Thoracic aorta (tissue), 2 donors: ENCODE results near the gene MTREX. TPM values are rescaled to one million over a fixed set of nuclear protein-coding genes. Genes with fewer than 3 reads are reported as not detected.

Source experiments
- ATAC-seq: fragments of 150-250 bp; one replicate; pipeline ENCODE4 v1.8.0; 2017; ENCODE audit warnings: low read depth; ENCODE audit not compliant: insufficient number of reproducible peaks, low FRiP score
- DNase-seq: peaks from one replicate; pipeline ENCODE4 v3.0.0-alpha.2; 2020; ENCODE audit warnings: low spot score
- H3K27ac ChIP-seq, 2 donors: fragments of 200-600 bp; sonication (generic); 1 replicate in 1 of 2; 2 replicates in 1 of 2; pipeline ENCODE4 v1.5.1; 2016; ENCODE audit warnings: mild to moderate bottlenecking in 2 of 2, moderate library complexity in 2 of 2
- H3K27me3 ChIP-seq: fragments of 200-600 bp; sonication (generic); replicated peaks from 2 replicates; pipeline ENCODE4 v1.6.0; 2016; ENCODE audit warnings: mild to moderate bottlenecking; ENCODE audit not compliant: insufficient read depth
- H3K36me3 ChIP-seq: fragments of 200-600 bp; sonication (generic); one replicate; pipeline ENCODE4 v1.5.1; 2016
- H3K4me1 ChIP-seq, 2 donors: fragments of 200-600 bp; sonication (generic); 1 replicate in 1 of 2; 2 replicates in 1 of 2; pipeline versions ENCODE4 v1.5.1 to v1.6.0; 2016; ENCODE audit warnings: low read depth in 2 of 2, mild to moderate bottlenecking in 1 of 2; ENCODE audit not compliant: control insufficient read depth in 1 of 2
- H3K4me3 ChIP-seq: fragments of 200-600 bp; sonication (generic); 2 replicates; pipeline ENCODE4 v1.5.1; 2016; ENCODE audit warnings: mild to moderate bottlenecking
- H3K9me3 ChIP-seq: fragments of 200-600 bp; sonication (generic); 2 replicates; pipeline ENCODE4 v1.5.1; 2016
- total RNA-seq, 2 donors: library from RNA; depleted of rRNA; stranded (reverse); fragments of >200 nt; gene quantifications; one replicate each; pipeline versions ENCODE4 v1.1.0 to v1.2.3, GENCODE V29; 2016
- TF ChIP-seq, protein P1 (sequence below): fragments of 200-600 bp; sonication (generic); IDR thresholded peaks from one replicate; pipeline ENCODE4 v1.5.1; 2019; ENCODE audit warnings: antibody characterized with exemption

The MTREX gene
- total RNA-seq, 2 donors from 2014 or later = 42.4 to 61.6 TPM

DNA sequence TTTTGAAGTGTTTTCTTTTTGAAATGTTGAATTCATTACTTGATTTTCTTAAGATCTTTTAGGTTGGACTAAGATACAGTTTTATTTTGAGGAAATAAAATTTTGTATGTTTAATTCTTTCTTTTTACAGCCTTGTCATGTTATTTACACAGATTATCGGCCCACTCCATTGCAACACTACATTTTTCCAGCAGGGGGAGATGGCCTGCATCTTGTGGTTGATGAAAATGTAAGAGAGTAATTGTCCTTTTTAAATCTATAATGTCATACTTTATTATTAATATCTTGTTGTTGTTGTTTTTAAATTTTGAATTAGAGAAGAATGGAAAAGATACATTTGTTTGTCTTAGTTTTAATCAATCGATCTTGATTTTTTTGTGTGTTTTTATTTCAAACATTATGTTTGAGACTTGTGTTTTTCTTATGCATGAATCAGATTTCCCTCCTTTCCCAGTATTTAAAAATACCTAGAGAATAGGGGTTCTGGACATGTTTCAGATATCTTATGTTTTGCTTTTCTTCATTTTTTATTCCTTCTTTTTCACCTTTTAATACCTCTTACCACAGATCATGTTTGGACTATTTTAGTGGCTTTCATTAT is 36.7 kb downstream of the MTREX start:
- DNase-seq = peak; percentile 45
- H3K27ac ChIP-seq = peak overlapping the region; percentile 53 to 69
- peaks cover 21% of the 10 kb centered on the region for H3K36me3 ChIP-seq
- peaks cover 6 to 23% of the 10 kb centered on the region in 2 donors for H3K4me1 ChIP-seq
- H3K27me3 ChIP-seq = no peaks in the 10 kb centered on the region
- no peaks in the 10 kb centered on the region for H3K9me3 ChIP-seq
- H3K4me3 ChIP-seq = peak overlapping the region; percentile 57
- TF ChIP-seq, protein P1, sequence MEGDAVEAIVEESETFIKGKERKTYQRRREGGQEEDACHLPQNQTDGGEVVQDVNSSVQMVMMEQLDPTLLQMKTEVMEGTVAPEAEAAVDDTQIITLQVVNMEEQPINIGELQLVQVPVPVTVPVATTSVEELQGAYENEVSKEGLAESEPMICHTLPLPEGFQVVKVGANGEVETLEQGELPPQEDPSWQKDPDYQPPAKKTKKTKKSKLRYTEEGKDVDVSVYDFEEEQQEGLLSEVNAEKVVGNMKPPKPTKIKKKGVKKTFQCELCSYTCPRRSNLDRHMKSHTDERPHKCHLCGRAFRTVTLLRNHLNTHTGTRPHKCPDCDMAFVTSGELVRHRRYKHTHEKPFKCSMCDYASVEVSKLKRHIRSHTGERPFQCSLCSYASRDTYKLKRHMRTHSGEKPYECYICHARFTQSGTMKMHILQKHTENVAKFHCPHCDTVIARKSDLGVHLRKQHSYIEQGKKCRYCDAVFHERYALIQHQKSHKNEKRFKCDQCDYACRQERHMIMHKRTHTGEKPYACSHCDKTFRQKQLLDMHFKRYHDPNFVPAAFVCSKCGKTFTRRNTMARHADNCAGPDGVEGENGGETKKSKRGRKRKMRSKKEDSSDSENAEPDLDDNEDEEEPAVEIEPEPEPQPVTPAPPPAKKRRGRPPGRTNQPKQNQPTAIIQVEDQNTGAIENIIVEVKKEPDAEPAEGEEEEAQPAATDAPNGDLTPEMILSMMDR = peak; percentile 80
- ATAC-seq = no peak

DNA sequence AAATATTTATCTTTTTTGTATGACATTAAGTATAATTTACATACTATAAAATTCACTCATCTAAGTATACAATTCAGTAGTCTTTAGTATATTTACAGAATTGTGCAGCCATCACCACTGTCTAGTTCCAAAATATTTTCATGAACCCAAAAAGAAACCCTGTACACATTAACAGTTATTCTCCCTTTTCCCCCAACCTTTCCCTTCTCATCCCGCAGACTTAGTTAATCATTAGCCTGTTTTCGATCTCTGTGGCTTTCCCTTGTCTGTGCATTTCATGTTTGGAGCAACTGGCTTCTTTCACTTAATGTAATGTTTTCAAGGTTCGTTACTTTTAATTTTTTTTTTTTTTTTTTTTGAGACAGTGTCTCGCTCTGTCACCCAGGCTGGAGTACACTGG is 37.5 kb downstream of the MTREX start:
- Histone ChIP-seq H3K27ac (no peak overlapping the region), H3K36me3 (peaks cover 21% of the 10 kb centered on the region), H3K9me3 (no peaks in the 10 kb centered on the region), H3K27me3 (no peaks in the 10 kb centered on the region), H3K4me3 (no peak overlapping the region), H3K4me1 (peaks cover 6 to 23% of the 10 kb centered on the region in 2 donors)
- ATAC-seq = no peak
- DNase-seq = no peak
- TF ChIP-seq, protein P1 = no peak

DNA sequence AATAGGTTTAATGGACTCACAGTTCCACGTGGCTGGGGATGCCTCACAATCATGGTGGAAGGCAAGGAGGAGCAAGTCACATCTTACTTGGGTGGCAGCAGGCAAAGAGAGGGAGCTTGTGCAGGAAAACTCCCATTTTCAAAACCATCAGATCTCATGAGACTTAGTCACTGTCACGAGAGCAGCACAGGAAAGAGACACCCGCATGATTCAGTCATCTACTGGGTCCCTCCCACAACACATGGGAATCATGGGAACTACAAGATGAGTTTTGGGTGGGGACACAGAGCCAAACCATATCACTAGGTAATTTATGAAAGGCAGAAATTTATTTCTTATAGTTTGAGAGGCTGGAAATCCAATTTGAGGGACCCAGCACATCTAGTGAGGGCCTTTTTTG is 40.0 kb downstream of the MTREX start:
- H3K4me3 ChIP-seq = no peak overlapping the region
- H3K4me1 ChIP-seq = peaks cover 6 to 15% of the 10 kb centered on the region in 2 donors
- no peaks in the 10 kb centered on the region for H3K27me3 ChIP-seq
- H3K9me3 ChIP-seq = no peaks in the 10 kb centered on the region
- no peak for DNase-seq
- peaks cover 21% of the 10 kb centered on the region for H3K36me3 ChIP-seq
- TF ChIP-seq, protein P1 = no peak
- no peak overlapping the region for H3K27ac ChIP-seq
- ATAC-seq = no peak

DNA sequence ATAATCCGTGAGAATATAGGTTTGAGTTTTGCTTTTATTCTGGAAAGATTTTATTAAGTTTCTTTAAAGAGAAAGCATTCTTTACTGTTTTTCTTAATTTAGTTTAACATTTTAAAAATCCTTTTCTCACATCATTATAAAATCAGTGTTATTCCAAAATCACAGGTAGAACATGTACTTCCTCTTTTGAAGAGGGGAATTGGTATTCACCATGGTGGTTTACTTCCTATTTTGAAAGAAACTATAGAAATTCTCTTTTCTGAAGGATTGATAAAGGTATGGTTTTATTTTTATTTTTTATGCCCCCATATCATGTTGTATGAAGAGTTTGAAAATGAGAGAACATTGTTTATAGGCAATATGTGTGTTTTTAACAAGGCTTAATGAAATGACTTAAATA is 43.0 kb downstream of the MTREX start:
- TF ChIP-seq, protein P1 = no peak
- ATAC-seq (no peak), DNase-seq (no peak)
- Histone ChIP-seq H3K9me3 (no peaks in the 10 kb centered on the region), H3K36me3 (peaks cover 46% of the 10 kb centered on the region), H3K4me1 (no peaks in the 10 kb centered on the region), H3K4me3 (no peak overlapping the region), H3K27me3 (no peaks in the 10 kb centered on the region), H3K27ac (no peak overlapping the region)

DNA sequence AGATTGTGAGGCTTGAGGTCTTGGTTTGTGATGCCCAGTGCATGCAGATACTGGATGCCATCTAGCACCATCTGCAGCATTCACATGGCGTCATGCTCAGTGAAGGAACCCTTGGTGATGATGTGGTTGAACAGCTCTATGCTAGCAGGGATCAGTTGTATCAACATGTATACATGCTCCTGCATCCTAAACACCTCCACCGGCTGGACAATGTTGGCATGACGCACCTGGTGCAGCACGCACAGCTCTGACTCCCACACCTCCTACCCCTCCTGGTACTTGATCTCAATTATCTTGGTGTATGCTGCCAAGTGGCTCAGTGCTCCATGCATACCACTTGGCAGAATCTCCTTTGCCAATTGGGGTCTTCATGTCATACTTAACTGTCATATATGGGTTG is 49.1 kb downstream of the MTREX start:
- DNase-seq (no peak), ATAC-seq (no peak)
- no peak overlapping the region for H3K4me3 ChIP-seq
- no peak overlapping the region for H3K27ac ChIP-seq
- peaks cover 0 to 9% of the 10 kb centered on the region in 2 donors for H3K4me1 ChIP-seq
- H3K36me3 ChIP-seq = peaks cover 41% of the 10 kb centered on the region
- no peaks in the 10 kb centered on the region for H3K27me3 ChIP-seq
- TF ChIP-seq, protein P1 = no peak
- H3K9me3 ChIP-seq = no peaks in the 10 kb centered on the region
